ENCODE data around the gene BBX. TPM values are rescaled to one million over a fixed set of nuclear protein-coding genes. Genes with fewer than 3 reads are reported as not detected.

BBX gene
- total RNA-seq, 6 donors from 2014 or later: 35.0 to 65.0 (median 42.8) TPM

- H3K4me3 ChIP-seq: no peak overlapping the region
- H3K9me3 ChIP-seq: no peaks in the 10 kb centered on the region
- no peak for TF ChIP-seq POLR2A (IDR thresholded peaks at IDR 0.05)
- TF ChIP-seq, protein P1, sequence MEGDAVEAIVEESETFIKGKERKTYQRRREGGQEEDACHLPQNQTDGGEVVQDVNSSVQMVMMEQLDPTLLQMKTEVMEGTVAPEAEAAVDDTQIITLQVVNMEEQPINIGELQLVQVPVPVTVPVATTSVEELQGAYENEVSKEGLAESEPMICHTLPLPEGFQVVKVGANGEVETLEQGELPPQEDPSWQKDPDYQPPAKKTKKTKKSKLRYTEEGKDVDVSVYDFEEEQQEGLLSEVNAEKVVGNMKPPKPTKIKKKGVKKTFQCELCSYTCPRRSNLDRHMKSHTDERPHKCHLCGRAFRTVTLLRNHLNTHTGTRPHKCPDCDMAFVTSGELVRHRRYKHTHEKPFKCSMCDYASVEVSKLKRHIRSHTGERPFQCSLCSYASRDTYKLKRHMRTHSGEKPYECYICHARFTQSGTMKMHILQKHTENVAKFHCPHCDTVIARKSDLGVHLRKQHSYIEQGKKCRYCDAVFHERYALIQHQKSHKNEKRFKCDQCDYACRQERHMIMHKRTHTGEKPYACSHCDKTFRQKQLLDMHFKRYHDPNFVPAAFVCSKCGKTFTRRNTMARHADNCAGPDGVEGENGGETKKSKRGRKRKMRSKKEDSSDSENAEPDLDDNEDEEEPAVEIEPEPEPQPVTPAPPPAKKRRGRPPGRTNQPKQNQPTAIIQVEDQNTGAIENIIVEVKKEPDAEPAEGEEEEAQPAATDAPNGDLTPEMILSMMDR (IDR thresholded peaks at IDR 0.05): no peak
- TF ChIP-seq POLR2AphosphoS5 (IDR thresholded peaks at IDR 0.05): no peak
- no peak for TF ChIP-seq EP300 (IDR thresholded peaks at IDR 0.05)
- H3K27me3 ChIP-seq: no peaks in the 10 kb centered on the region
- H3K27ac ChIP-seq: no peak overlapping the region
- H3K4me1 ChIP-seq: peaks cover 0 to 9% (median 2%) of the 10 kb centered on the region in 4 donors
- no peak for DNase-seq
- no peaks in the 10 kb centered on the region for H3K36me3 ChIP-seq
- no peak for ATAC-seq (ENCODE audit: low FRiP score in 2 of 2)
Measured at GRCh38 chr3:107627962-107628542, 105.3 kb downstream of the BBX start.

- peaks cover 0 to 9% (median 2%) of the 10 kb centered on the region in 4 donors for H3K4me1 ChIP-seq
- H3K36me3 ChIP-seq: no peaks in the 10 kb centered on the region
- H3K4me3 ChIP-seq: no peak overlapping the region
- H3K27ac ChIP-seq: no peak overlapping the region
- ATAC-seq (ENCODE audit: low FRiP score in 2 of 2) (no peak), DNase-seq (no peak)
- TF ChIP-seq POLR2AphosphoS5 (IDR thresholded peaks at IDR 0.05): no peak
- TF ChIP-seq, protein P1 (IDR thresholded peaks at IDR 0.05): no peak
- no peak for TF ChIP-seq EP300 (IDR thresholded peaks at IDR 0.05)
- no peak for TF ChIP-seq POLR2A (IDR thresholded peaks at IDR 0.05)
- no peaks in the 10 kb centered on the region for H3K9me3 ChIP-seq
- 66 to 84% methylated on average over 4 of the region's 4 CpGs for WGBS, 2 donors
- H3K27me3 ChIP-seq: no peaks in the 10 kb centered on the region
Measured at GRCh38 chr3:107629566-107629965, 106.8 kb downstream of the BBX start.

DNA sequence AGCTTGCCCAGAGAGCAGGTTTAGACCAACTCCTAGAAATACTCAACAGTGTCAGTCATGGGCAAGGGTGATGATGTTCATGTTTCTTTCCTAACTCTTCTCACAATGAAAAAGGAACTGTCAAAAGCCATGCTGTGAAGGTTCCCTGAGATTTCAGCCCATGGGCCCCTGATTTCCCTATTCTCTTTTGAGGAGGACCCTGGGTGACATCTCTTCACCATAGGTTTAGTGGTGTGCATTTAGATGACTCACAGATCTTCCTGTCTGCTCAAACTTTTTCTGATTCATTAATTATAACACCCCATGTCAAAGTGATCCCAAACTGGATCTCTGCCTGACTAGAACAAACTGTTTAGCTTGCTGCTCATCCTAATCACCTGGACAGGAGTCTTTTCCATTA is 108.0 kb downstream of the BBX start:
- H3K9me3 ChIP-seq: no peaks in the 10 kb centered on the region
- no peaks in the 10 kb centered on the region for H3K36me3 ChIP-seq
- peaks cover 0 to 9% (median 2%) of the 10 kb centered on the region in 4 donors for H3K4me1 ChIP-seq
- ATAC-seq (ENCODE audit: low FRiP score in 2 of 2): no peak
- H3K4me3 ChIP-seq: no peak overlapping the region
- H3K27me3 ChIP-seq: no peaks in the 10 kb centered on the region
- no peak overlapping the region for H3K27ac ChIP-seq
- no peak for DNase-seq
- TF ChIP-seq EP300 (IDR thresholded peaks at IDR 0.05) (no peak), POLR2A (IDR thresholded peaks at IDR 0.05) (no peak), POLR2AphosphoS5 (IDR thresholded peaks at IDR 0.05) (no peak)
- TF ChIP-seq, protein P1 (IDR thresholded peaks at IDR 0.05): no peak

GRCh38 chr3:107632576-107632975 is 109.8 kb downstream of the BBX start:
- WGBS, 2 donors: 89 to 91% methylated on average over 2 of the region's 2 CpGs
- no peak overlapping the region for H3K4me3 ChIP-seq

More at GRCh38 chr3:107632576-107632975, 109.8 kb downstream of the BBX start:
- ATAC-seq (ENCODE audit: low FRiP score in 2 of 2) (no peak), DNase-seq (no peak)
- Histone ChIP-seq H3K27me3 (no peaks in the 10 kb centered on the region), H3K4me1 (peaks cover 0 to 9% (median 2%) of the 10 kb centered on the region in 4 donors), H3K36me3 (no peaks in the 10 kb centered on the region), H3K9me3 (no peaks in the 10 kb centered on the region), H3K27ac (no peak overlapping the region)
- TF ChIP-seq POLR2AphosphoS5 (IDR thresholded peaks at IDR 0.05) (no peak), POLR2A (IDR thresholded peaks at IDR 0.05) (no peak), EP300 (IDR thresholded peaks at IDR 0.05) (no peak)
- TF ChIP-seq, protein P1 (IDR thresholded peaks at IDR 0.05): no peak

All from upper lobe of left lung (tissue), 6 donors.